ENCODE data around the gene TEAD1. TPM values are rescaled to one million over a fixed set of nuclear protein-coding genes. Genes with fewer than 3 reads are reported as not detected.

Gene TEAD1
- total and polyA plus RNA-seq, 2 donors (not counting 3 experiments of a cell fraction or from before 2014, with no cell fraction given) = 15.3 to 49.0 TPM

DNA sequence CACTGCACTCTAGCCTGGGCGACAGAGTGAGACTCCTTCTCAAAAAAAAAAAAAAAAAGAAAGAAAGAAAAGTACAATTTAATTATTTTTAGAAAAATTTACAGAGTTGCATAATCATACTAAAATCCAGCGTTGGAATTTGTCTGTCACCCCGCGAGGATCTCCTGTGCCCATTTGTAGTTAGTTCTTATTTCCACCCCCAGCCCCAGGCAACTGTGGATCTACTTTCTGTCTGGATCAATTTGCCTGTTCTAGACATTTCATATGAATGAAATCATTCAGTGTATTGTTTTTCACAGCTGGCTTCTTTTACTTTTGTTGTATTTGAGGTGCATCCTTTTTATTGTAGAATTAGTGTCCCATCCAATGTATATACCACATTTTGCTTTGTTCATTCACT, 232.3 kb downstream of the TEAD1 start:
- H3K9me3 ChIP-seq (replicated peaks; ENCODE audit: control insufficient read depth, insufficient read depth, low read length) = no peaks in the 10 kb centered on the region
- H3K36me3 ChIP-seq (ENCODE audit: control insufficient read depth in 2 of 2, extremely low read depth in 1 of 2, insufficient read depth in 2 of 2, low read length in 2 of 2) = peaks cover 2 to 6% of the 10 kb centered on the region in 2 experiments
- intact Hi-C loops (cut with micrococcal nuclease) (no loop called here), dilution Hi-C loops (cut with MboI; ENCODE audit: extremely low pct_ligation_motif_present, low sequenced_read_pairs) (no loop called here)
- no peak overlapping the region for H3K9ac ChIP-seq (replicated peaks; ENCODE audit: extremely low read depth, insufficient read depth, low read length)
- TF ChIP-seq, protein P1, sequence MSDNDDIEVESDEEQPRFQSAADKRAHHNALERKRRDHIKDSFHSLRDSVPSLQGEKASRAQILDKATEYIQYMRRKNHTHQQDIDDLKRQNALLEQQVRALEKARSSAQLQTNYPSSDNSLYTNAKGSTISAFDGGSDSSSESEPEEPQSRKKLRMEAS (IDR thresholded peaks at IDR 0.05; ENCODE audit: insufficient read depth, insufficient read length) = no peak
- no peak for TF ChIP-seq MYC (IDR thresholded peaks at IDR 0.05; ENCODE audit: low read depth, low read length)
- TF ChIP-seq EZH2 (IDR thresholded peaks at IDR 0.05; ENCODE audit: borderline replicate concordance, low read depth, low read length, severe bottlenecking) = no peak
- TF ChIP-seq FOS (IDR thresholded peaks at IDR 0.05; ENCODE audit: borderline replicate concordance, insufficient read depth, low read length) = no peak
- TF ChIP-seq POLR2AphosphoS5 (IDR thresholded peaks at IDR 0.05; ENCODE audit: insufficient read depth, low read depth, low read length) = no peak
- TF ChIP-seq, protein P2, sequence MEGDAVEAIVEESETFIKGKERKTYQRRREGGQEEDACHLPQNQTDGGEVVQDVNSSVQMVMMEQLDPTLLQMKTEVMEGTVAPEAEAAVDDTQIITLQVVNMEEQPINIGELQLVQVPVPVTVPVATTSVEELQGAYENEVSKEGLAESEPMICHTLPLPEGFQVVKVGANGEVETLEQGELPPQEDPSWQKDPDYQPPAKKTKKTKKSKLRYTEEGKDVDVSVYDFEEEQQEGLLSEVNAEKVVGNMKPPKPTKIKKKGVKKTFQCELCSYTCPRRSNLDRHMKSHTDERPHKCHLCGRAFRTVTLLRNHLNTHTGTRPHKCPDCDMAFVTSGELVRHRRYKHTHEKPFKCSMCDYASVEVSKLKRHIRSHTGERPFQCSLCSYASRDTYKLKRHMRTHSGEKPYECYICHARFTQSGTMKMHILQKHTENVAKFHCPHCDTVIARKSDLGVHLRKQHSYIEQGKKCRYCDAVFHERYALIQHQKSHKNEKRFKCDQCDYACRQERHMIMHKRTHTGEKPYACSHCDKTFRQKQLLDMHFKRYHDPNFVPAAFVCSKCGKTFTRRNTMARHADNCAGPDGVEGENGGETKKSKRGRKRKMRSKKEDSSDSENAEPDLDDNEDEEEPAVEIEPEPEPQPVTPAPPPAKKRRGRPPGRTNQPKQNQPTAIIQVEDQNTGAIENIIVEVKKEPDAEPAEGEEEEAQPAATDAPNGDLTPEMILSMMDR (IDR thresholded peaks at IDR 0.05; ENCODE audit: extremely low read depth in 1 of 2, insufficient read depth in 1 of 2, low read depth in 1 of 2, low read length in 2 of 2) = no peak
- TF ChIP-seq POLR2A (IDR thresholded peaks at IDR 0.05; ENCODE audit: low read depth, low read length) = no peak
- no peak for TF ChIP-seq JUN (IDR thresholded peaks at IDR 0.05; ENCODE audit: borderline replicate concordance, insufficient read depth, insufficient read length, low read depth)
- TF ChIP-seq GATA2 (IDR thresholded peaks at IDR 0.05; ENCODE audit: insufficient read depth, insufficient read length, low read depth, low read length) = no peak
- CTCF ChIA-PET = no interaction called here
- no peak overlapping the region for H2AFZ ChIP-seq (ENCODE audit: low read depth, low read length)
- no peak for FAIRE-seq
- H3K4me2 ChIP-seq (ENCODE audit: insufficient read depth, low read length) = no peak overlapping the region
- no peaks in the 10 kb centered on the region for H3K79me2 ChIP-seq (ENCODE audit: control insufficient read depth, insufficient read depth, low read length)
- no peak overlapping the region for H3K27ac ChIP-seq (ENCODE audit: insufficient read depth, low read depth, low read length)
- no peak overlapping the region for H3K4me3 ChIP-seq (replicated peaks in 1 of 3; ENCODE audit: insufficient read depth in 1 of 3, low read depth in 1 of 3, low read length in 3 of 3)
- no peaks in the 10 kb centered on the region for H4K20me1 ChIP-seq (replicated peaks; ENCODE audit: control insufficient read depth, extremely low read depth, insufficient read depth, low read length)
- H3K27me3 ChIP-seq (ENCODE audit: control insufficient read depth in 2 of 2, insufficient read depth in 2 of 2, low read length in 2 of 2) = no peaks in the 10 kb centered on the region
- H3K4me1 ChIP-seq (ENCODE audit: control insufficient read depth, extremely low read depth, insufficient read depth, low read length) = peaks cover 7% of the 10 kb centered on the region
- no peak for DNase-seq (ENCODE audit: low read depth, low spot score)
- H3K9me1 ChIP-seq (replicated peaks; ENCODE audit: control insufficient read depth, extremely low read depth, insufficient read depth, low read length) = no peaks in the 10 kb centered on the region
- BruUV-seq (replicated peaks) = no TSS peak
- POLR2A ChIA-PET = no interaction called here
